Urinary bladder (tissue), 4 donors: ENCODE results near the gene CPLX1. TPM values are rescaled to one million over a fixed set of nuclear protein-coding genes. Genes with fewer than 3 reads are reported as not detected.

Source experiments
- DNase-seq: peaks from one replicate; pipeline ENCODE4 v3.0.0-alpha.2; 2015; ENCODE audit errors: extremely low spot score
- H3K27ac ChIP-seq: one replicate; pipeline ENCODE4 v1.5.1; 2013; ENCODE audit warnings: low read depth, mild to moderate bottlenecking, moderate library complexity
- H3K36me3 ChIP-seq: one replicate; pipeline ENCODE4 v1.6.1; 2013; ENCODE audit warnings: mild to moderate bottlenecking, moderate library complexity; ENCODE audit not compliant: insufficient read depth
- H3K4me1 ChIP-seq: one replicate; pipeline ENCODE4 v1.6.1; 2013; ENCODE audit warnings: mild to moderate bottlenecking, moderate library complexity; ENCODE audit not compliant: insufficient read depth
- H3K4me3 ChIP-seq: one replicate; pipeline ENCODE4 v1.5.1; 2013; ENCODE audit warnings: low read depth, low read length
- WGBS: extraction: QIAGEN DNeasy Blood & Tissue Kit; methylation state at CpG from one replicate; pipeline ENCODE4 v1.1.7; 2013; 5-methylcytosine and 5-hydroxymethylcytosine counted together
- polyA plus RNA-seq: library from polyadenylated mRNA; stranded (reverse); fragments of 200-250 nt; gene quantifications from one replicate; pipeline ENCODE4 v1.2.3, GENCODE V29; 2013
- total RNA-seq: library from RNA; depleted of rRNA; stranded (reverse); fragments of >200 nt; gene quantifications from one replicate; pipeline ENCODE4 v1.2.3, GENCODE V29; 2014
- donor health status: healthy with polysubstance abuse.
- donor health status: healthy.

The CPLX1 gene
- total and polyA plus RNA-seq, 2 donors: 0.48 to 3.6 TPM

GRCh38 chr4:771464-771863, 54.5 kb downstream of the CPLX1 start:
- WGBS: 68% methylated on average over 6 of the region's 6 CpGs
- no peak for DNase-seq
- peaks cover 2% of the 10 kb centered on the region for H3K36me3 ChIP-seq
- no peak overlapping the region for H3K27ac ChIP-seq
- no peaks in the 10 kb centered on the region for H3K4me1 ChIP-seq
- H3K4me3 ChIP-seq: no peak overlapping the region

DNA sequence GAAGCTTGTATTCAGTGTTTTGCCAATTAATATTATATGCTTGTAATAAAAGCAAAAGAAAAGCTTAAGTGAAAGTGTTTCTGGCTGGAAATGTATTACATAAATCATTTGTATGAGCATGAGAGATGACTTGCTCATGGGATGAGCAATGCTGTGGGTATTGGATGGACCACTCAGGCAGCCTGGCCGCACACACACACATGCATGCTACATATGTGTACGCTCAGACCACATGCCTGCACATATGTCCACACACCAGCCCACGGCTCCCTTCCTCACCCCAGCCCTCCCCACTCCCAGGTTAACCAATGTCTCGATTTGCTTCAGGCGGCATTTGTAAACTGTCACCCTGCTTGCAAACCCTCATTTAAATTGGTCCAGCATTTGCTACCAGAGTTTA, 55.9 kb downstream of the CPLX1 start:
- DNase-seq: no peak
- Histone ChIP-seq H3K36me3 (peaks cover 2% of the 10 kb centered on the region), H3K4me3 (no peak overlapping the region), H3K27ac (no peak overlapping the region), H3K4me1 (no peaks in the 10 kb centered on the region)
- 94% methylated on average over 5 of the region's 5 CpGs for WGBS

- WGBS: 93% methylated on average over 19 of the region's 19 CpGs
These were observed 56.4 kb downstream of the CPLX1 start for GRCh38 chr4:769511-769910.

GRCh38 chr4:768995-769394, 56.9 kb downstream of the CPLX1 start:
- WGBS: 86% methylated on average over 12 of the region's 12 CpGs
- no peak overlapping the region for H3K4me3 ChIP-seq
- no peak for DNase-seq
- H3K4me1 ChIP-seq: no peaks in the 10 kb centered on the region
- no peak overlapping the region for H3K27ac ChIP-seq
- peaks cover 2% of the 10 kb centered on the region for H3K36me3 ChIP-seq

More at GRCh38 chr4:769511-769910, 56.4 kb downstream of the CPLX1 start:
- DNase-seq: no peak
- H3K4me1 ChIP-seq: no peaks in the 10 kb centered on the region
- H3K4me3 ChIP-seq: no peak overlapping the region
- H3K27ac ChIP-seq: no peak overlapping the region
- H3K36me3 ChIP-seq: peaks cover 2% of the 10 kb centered on the region

DNA sequence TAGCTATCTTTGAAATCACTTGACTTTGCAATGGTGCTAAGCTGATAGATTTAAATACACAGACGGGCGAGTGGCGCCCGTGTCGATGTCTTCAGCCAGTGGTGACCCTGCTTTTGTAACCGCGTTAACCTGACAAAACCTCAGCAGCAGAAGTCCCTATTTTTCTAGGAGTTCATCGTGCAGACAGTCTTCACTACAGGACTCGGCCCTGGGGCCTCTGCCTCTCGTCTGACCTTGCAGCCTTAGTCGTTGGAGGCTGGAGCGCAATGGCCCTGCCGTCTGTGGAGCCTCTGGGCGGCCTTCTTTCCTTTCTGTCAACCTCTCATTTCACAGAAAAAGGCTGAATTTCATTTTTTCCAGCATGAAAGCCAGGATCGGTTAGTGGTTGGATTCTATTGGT, 57.9 kb downstream of the CPLX1 start:
- WGBS: 93% methylated on average over 15 of the region's 15 CpGs
- no peak for DNase-seq
- H3K27ac ChIP-seq: no peak overlapping the region
- peaks cover 2% of the 10 kb centered on the region for H3K36me3 ChIP-seq
- no peaks in the 10 kb centered on the region for H3K4me1 ChIP-seq
- H3K4me3 ChIP-seq: no peak overlapping the region

DNA sequence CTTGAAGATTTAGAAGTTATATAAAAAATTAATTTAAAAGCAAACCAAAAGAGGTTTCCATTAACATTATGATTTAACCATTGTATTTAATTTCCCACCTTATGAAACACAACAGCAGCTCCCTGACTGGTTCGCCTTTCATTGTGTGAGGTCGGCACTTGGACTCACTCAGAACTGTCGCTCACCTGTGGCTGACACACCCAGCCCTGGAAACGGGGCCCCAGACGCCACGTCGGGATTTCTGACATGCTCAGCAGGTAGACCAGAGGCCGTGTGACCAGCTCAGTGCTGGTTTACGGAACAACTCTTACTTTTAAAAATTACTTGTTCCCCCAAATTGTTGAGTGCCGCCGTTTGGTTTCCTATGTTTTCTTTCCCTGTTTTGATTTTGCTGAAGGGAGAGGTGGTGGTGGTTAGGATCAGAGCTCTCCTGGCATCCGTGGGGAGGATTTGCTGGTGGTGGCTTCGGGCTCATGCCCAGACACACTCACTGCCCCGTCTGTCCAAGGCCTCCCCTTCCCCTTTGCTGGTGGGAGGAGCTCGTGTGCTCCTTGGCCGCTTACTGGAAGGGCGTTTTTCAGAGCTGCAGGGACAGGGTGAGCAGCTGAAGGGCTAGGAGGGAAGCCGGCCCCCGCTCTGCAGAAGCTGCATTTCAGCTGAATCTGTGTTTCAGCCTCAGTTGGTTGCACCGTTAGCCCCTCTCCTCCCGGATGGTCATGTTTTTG, 59.2 kb downstream of the CPLX1 start:
- no peak overlapping the region for H3K27ac ChIP-seq
- 75% methylated on average over 21 of the region's 21 CpGs for WGBS
- no peak overlapping the region for H3K4me3 ChIP-seq
- peaks cover 4% of the 10 kb centered on the region for H3K36me3 ChIP-seq
- DNase-seq: no peak
- H3K4me1 ChIP-seq: no peaks in the 10 kb centered on the region

DNA sequence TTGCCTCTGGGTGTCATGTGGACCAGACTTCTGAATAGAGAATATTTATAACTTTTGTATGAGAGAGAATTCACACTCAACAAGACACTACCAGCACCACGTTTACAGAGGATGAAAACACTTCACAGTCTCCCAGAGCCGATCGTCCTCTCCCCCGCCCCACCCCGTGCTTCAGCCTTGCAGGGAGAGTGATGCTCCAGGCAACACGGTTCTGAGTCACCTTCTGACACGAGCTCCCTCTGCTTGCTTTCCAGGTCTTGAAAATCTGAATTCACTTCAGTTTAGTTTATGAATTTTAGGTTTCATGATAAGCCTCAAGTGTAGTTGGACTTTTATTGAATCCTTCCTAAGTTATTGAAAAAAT, 59.8 kb downstream of the CPLX1 start:
- Histone ChIP-seq H3K36me3 (peaks cover 4% of the 10 kb centered on the region), H3K4me1 (no peaks in the 10 kb centered on the region), H3K27ac (no peak overlapping the region), H3K4me3 (no peak overlapping the region)
- DNase-seq: no peak
- WGBS: 66% methylated on average over 7 of the region's 7 CpGs

DNA sequence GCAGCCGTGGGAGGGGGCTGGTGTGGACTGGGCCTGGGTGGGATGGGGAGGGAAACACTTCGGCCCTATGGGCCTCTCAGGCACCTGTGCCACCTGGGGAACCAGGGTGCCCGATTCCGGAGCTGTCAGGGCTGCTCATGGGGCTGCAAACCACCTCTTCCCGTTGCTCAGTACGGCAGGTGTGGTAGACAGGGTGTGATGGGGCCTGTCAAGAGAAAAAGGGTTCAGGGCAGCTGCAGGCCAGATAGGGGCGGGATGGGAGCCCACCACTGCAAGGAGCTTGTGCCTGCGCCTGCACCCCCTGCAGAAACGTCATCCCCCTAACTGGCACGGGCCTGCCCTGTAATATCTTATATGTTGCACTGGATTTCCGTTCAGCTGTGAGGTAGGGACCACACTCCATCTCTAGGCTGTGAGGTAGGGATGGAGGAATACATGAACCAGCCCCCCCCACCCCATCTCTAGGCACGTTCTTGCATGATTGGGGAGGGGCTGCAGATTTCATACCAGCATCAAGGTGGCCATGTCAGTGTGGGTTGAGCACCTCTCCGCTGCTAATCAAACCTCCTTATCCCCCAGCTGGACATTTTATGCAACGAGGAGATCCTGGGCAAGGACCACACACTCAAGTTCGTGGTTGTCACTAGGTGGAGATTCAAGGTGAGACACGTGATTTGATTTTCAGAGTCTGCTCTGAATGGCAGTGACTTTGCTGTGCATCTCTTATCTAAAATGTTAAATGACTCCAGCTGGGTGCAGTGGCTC, 61.3 kb downstream of the CPLX1 start:
- no peak overlapping the region for H3K27ac ChIP-seq
- no peak for DNase-seq
- WGBS: 88% methylated on average over 16 of the region's 16 CpGs
- no peak overlapping the region for H3K4me3 ChIP-seq
- no peaks in the 10 kb centered on the region for H3K4me1 ChIP-seq
- peaks cover 4% of the 10 kb centered on the region for H3K36me3 ChIP-seq

DNA sequence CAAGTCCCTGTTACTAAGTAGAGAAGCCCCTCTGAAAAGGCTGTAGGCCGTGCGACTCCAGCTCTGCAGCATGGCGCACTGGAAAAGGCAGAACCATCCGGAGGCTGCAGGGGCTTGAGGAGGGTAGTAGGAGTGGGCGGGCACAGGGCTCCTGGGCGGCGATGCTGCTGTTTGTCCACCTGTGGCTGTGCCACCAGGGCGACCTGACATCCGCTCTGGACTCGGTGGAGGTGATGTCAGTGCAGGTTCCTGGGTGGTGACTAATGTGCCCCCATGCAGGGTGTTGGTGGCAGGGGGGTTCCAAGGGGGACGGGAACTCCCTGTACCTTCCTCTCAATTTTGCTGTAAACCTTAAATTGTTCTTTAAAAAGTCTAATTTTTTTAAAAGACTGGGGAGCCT, 62.0 kb downstream of the CPLX1 start:
- DNase-seq: no peak
- Histone ChIP-seq H3K4me3 (no peak overlapping the region), H3K4me1 (no peaks in the 10 kb centered on the region), H3K27ac (no peak overlapping the region), H3K36me3 (peaks cover 4% of the 10 kb centered on the region)
- WGBS: 91% methylated on average over 11 of the region's 11 CpGs

DNA sequence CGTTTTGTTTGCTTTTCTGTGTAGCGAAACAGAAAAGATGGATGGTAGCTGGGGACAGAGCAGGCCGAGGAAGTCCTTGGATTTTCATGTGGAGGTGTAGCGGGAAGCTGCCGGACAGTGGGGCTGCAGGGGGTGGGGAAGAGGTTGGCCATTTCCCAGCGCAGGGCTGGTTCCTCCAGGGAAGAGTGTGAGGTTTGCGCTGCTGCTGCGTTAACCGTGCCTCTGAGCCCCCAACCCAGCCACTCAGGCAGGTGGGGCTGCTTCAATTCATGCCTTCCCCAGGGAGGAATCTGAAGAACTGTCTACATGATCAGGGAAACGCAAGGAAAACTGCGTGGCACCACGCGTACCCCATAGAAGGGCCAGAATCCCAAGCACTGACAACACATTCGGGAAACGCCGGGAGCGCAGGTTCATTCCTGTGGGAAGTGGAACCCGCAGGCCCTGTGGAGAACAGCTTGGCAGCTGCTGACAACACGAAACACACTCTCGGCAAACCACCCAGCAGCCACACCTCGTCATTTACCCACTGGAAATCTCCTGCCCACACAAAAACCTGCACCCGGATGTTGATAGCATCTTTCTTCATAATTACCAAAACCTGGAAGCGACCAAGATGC, 62.6 kb downstream of the CPLX1 start:
- H3K4me3 ChIP-seq: no peak overlapping the region
- no peak overlapping the region for H3K27ac ChIP-seq
- H3K4me1 ChIP-seq: no peaks in the 10 kb centered on the region
- 94% methylated on average over 23 of the region's 23 CpGs for WGBS
- DNase-seq: no peak
- peaks cover 4% of the 10 kb centered on the region for H3K36me3 ChIP-seq

DNA sequence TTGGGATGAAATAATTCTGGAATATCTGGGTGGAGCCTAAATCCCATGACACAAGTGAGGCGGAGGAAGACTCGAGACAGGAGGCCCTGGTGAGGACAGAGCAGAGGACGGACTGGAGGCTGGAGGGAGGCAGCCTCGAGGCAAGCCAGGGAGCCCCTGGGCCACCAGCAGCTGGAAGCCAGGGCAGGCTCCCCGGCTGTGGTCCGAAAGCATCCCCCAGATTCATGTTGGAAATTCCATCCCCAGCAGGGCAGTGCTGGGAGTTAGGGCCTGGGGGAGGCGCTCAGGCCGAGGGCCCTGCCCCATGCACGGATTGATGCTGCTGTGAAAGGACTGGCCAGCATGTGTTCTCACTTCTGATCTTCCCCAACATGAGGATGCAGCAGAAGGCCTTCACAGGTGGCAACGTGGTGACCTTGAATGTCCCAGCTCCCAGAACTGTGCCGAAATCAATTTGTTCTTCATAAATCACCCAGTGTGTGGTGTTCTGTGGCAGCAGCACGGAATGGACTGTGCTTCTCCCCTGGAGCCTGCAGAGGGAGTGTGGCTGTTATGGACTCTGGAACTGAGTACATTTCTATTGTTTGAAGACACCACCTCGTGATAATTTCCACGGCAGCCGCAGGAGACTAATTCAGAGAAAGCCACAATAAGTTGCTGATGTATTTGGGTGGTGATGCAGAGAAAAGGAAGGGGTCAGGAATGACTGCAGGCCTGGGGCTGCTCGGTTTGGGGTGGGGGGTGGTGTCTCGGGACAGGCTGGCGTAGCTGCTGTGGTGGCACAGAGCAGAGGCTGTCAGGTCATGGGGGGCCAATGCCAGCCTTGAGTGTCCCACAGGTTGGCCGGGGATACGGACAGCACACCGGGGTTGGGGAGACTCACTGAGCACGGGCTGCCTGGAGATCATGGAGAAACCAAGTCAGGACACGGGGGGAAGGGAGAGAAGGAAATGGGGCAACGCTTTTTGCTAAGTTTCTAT, 63.4 kb downstream of the CPLX1 start:
- Histone ChIP-seq H3K36me3 (peaks cover 2% of the 10 kb centered on the region), H3K4me3 (no peak overlapping the region)
- 88% methylated on average over 24 of the region's 24 CpGs for WGBS

GRCh38 chr4:761739-762138, 64.2 kb downstream of the CPLX1 start:
- H3K36me3 ChIP-seq: peaks cover 2% of the 10 kb centered on the region
- WGBS: 96% methylated on average over 14 of the region's 14 CpGs
- no peak for DNase-seq
- H3K4me1 ChIP-seq: no peaks in the 10 kb centered on the region
- no peak overlapping the region for H3K27ac ChIP-seq
- no peak overlapping the region for H3K4me3 ChIP-seq

More for the DNA sequence above, 63.4 kb downstream of the CPLX1 start:
- no peak for DNase-seq
- Histone ChIP-seq H3K27ac (no peak overlapping the region), H3K4me1 (no peaks in the 10 kb centered on the region)

GRCh38 chr4:761086-761485, 64.8 kb downstream of the CPLX1 start:
- DNase-seq: no peak
- H3K36me3 ChIP-seq: peaks cover 2% of the 10 kb centered on the region
- no peak overlapping the region for H3K4me3 ChIP-seq
- WGBS: 94% methylated on average over 14 of the region's 14 CpGs
- no peaks in the 10 kb centered on the region for H3K4me1 ChIP-seq
- H3K27ac ChIP-seq: no peak overlapping the region
